SK-N-SH (cell line): ENCODE data around the gene LRMDA. TPM values are rescaled to one million over a fixed set of nuclear protein-coding genes. Genes with fewer than 3 reads are reported as not detected.
"Not testable (repeated sequence)": the region's sequence is repeated elsewhere in the genome, so short reads cannot be mapped to it uniquely, and the experiment has no call there.

Source experiments
- CTCF ChIA-PET: fragments of 300-600, 350-600 bp; formaldehyde crosslinking; extraction: SDS; loops from one replicate; lab custom pipeline; 2021; lab: Yijun Ruan, JAX
- POLR2A ChIA-PET: fragments of 350-600 bp; sonication (Branson Sonifier 250); formaldehyde crosslinking; extraction: SDS; loops from one replicate; lab custom pipeline; 2020; ENCODE audit warnings: antibody characterized with exemption, inconsistent platforms; lab: Yijun Ruan, JAX
- DNase-seq: peaks from one replicate; pipeline ENCODE4 v3.0.0; 2012
- H2AFZ ChIP-seq: fragments of 200-600 bp; sonication (generic); 2 replicates; pipeline ENCODE4 v1.8.1; 2016; ENCODE audit warnings: antibody characterized with exemption, mild to moderate bottlenecking, low read depth
- H3F3A ChIP-seq: fragments of 200-600 bp; sonication (generic); replicated peaks from 2 replicates; pipeline ENCODE3; 2016; ENCODE audit warnings: antibody characterized with exemption, mild to moderate bottlenecking; ENCODE audit not compliant: insufficient read depth
- H3K27ac ChIP-seq, 2 experiments: fragments of 200-500 bp in 1 of 2; fragments of 200-600 bp in 1 of 2; sonication (Bioruptor generic) in 1 of 2; sonication (generic), shearing (Covaris generic) in 1 of 2; 2 replicates each; pipeline versions ENCODE4 v1.5.1 to v1.6.1; 2014 to 2016; ENCODE audit warnings: low read depth in 2 of 2, inconsistent platforms in 1 of 2, low read length in 1 of 2, mild to moderate bottlenecking in 1 of 2, mixed read lengths in 1 of 2
- H3K27me3 ChIP-seq: fragments of 200-600 bp; sonication (generic), shearing (Covaris generic); 2 replicates; pipeline ENCODE4 v1.6.1; 2016; ENCODE audit warnings: mixed run types; ENCODE audit not compliant: insufficient read depth
- H3K36me3 ChIP-seq, 2 experiments: fragments of 200-500 bp in 1 of 2; fragments of 200-600 bp in 1 of 2; sonication (Bioruptor generic) in 1 of 2; sonication (generic) in 1 of 2; replicated peaks in 1 of 2; 2 replicates each; pipeline versions ENCODE3 to v1.5.1; 2014 to 2016; ENCODE audit warnings: low read length in 1 of 2, mild to moderate bottlenecking in 1 of 2; ENCODE audit not compliant: insufficient read depth in 2 of 2, control insufficient read depth in 1 of 2
- H3K4me1 ChIP-seq, 2 experiments: fragments of 200-500 bp in 1 of 2; fragments of 200-600 bp in 1 of 2; sonication (Bioruptor generic) in 1 of 2; sonication (generic), shearing (Covaris generic) in 1 of 2; 2 replicates each; pipeline versions ENCODE4 v1.5.1 to v1.6.1; 2014 to 2016; ENCODE audit warnings: low read depth in 1 of 2, low read length in 1 of 2, mixed run types in 1 of 2; ENCODE audit not compliant: insufficient read depth in 2 of 2, control insufficient read depth in 1 of 2
- H3K4me2 ChIP-seq: fragments of 200-600 bp; sonication (generic), shearing (Covaris generic); 2 replicates; pipeline ENCODE4 v1.6.1; 2017; ENCODE audit warnings: mixed run types
- H3K4me3 ChIP-seq, 2 experiments: fragments of 200-500 bp in 1 of 2; fragments of 200-600 bp in 1 of 2; sonication (Bioruptor generic) in 1 of 2; sonication (generic), shearing (Covaris generic) in 1 of 2; 2 replicates each; pipeline versions ENCODE4 v1.5.1 to v1.8.1; 2014 to 2016; ENCODE audit warnings: low read depth in 2 of 2, inconsistent platforms in 1 of 2, low read length in 1 of 2, mild to moderate bottlenecking in 1 of 2, mixed read lengths in 1 of 2, moderate library complexity in 1 of 2
- H3K79me2 ChIP-seq: fragments of 200-600 bp; sonication (generic); 2 replicates; pipeline ENCODE4 v1.8.1; 2017; ENCODE audit warnings: mild to moderate bottlenecking; ENCODE audit not compliant: insufficient read depth
- H3K9ac ChIP-seq: fragments of 200-600 bp; sonication (generic); 2 replicates; pipeline ENCODE4 v1.6.1; 2017; ENCODE audit warnings: mixed run types
- H3K9me2 ChIP-seq: fragments of 200-600 bp; sonication (generic); 2 replicates; pipeline ENCODE4 v1.6.1; 2017; ENCODE audit warnings: mixed run types
- H3K9me3 ChIP-seq: fragments of 200-600 bp; sonication (generic); 2 replicates; pipeline ENCODE4 v1.6.1; 2017; ENCODE audit warnings: mixed run types, mild to moderate bottlenecking, moderate library complexity
- H4K20me1 ChIP-seq: fragments of 200-600 bp; sonication (generic); 2 replicates; pipeline ENCODE4 v1.6.1; 2017; ENCODE audit warnings: mild to moderate bottlenecking, mixed run types; ENCODE audit not compliant: insufficient read depth
- ELF1 ChIP-seq: IDR thresholded peaks from 2 replicates; pipeline ENCODE4 v1.4.0; 2012
- EP300 ChIP-seq, 2 experiments: IDR thresholded peaks; 2 replicates each; pipeline versions ENCODE4 v1.4.0 to v1.6.1; 2012; ENCODE audit warnings: borderline replicate concordance in 1 of 2, low read depth in 1 of 2, low read length in 1 of 2
- EZH2phosphoT487 ChIP-seq: fragments of 200-600 bp; sonication (generic); IDR thresholded peaks from 2 replicates; pipeline ENCODE4 v1.6.1; 2017; ENCODE audit warnings: low read depth, mixed run types, mild to moderate bottlenecking, antibody characterized with exemption, moderate library complexity, borderline replicate concordance
- FOXM1 ChIP-seq: IDR thresholded peaks from 2 replicates; pipeline ENCODE4 v1.4.0; 2012; ENCODE audit warnings: low read depth, mild to moderate bottlenecking
- IRF3 ChIP-seq: fragments of 150-350 bp; IDR thresholded peaks from 2 replicates; pipeline ENCODE4 v1.6.1; 2016; ENCODE audit warnings: mild to moderate bottlenecking, low read depth, low read length
- JUND ChIP-seq: IDR thresholded peaks from 2 replicates; pipeline ENCODE4 v1.4.0; 2012
- MEF2A ChIP-seq: IDR thresholded peaks from 2 replicates; pipeline ENCODE4 v1.4.0; 2012; ENCODE audit warnings: low read depth, borderline replicate concordance
- NRF1 ChIP-seq: IDR thresholded peaks from 2 replicates; pipeline ENCODE4 v1.6.1; 2012; ENCODE audit warnings: low read depth, mild to moderate bottlenecking, low read length
- PBX3 ChIP-seq: IDR thresholded peaks from 2 replicates; pipeline ENCODE4; 2012
- POLR2AphosphoS5 ChIP-seq: IDR thresholded peaks from 2 replicates; pipeline ENCODE4 v1.6.1; 2012; ENCODE audit warnings: low read depth, low read length
- RCOR1 ChIP-seq: fragments of 150-350 bp; IDR thresholded peaks from 2 replicates; pipeline ENCODE4 v1.6.1; 2017; ENCODE audit warnings: antibody characterized with exemption, low read length
- RFX5 ChIP-seq: IDR thresholded peaks from 2 replicates; pipeline ENCODE4 v1.6.1; 2012; ENCODE audit warnings: mild to moderate bottlenecking, improper control_type of control experiment, low read length
- RXRA ChIP-seq: IDR thresholded peaks from 2 replicates; pipeline ENCODE4 v1.4.0; 2012; ENCODE audit warnings: low read depth, mild to moderate bottlenecking, borderline replicate concordance
- SIN3A ChIP-seq: IDR thresholded peaks from 2 replicates; pipeline ENCODE4 v1.6.1; 2012; ENCODE audit warnings: low read depth, mild to moderate bottlenecking, low read length, moderate library complexity, borderline replicate concordance
- SMC3 ChIP-seq: IDR thresholded peaks from 2 replicates; pipeline ENCODE4 v1.6.1; 2012; ENCODE audit warnings: low read depth, low read length, improper control_type of control experiment
- TCF12 ChIP-seq: IDR thresholded peaks from 2 replicates; pipeline ENCODE4 v1.4.0; 2012
- TEAD4 ChIP-seq: IDR thresholded peaks from 2 replicates; pipeline ENCODE4 v1.4.0; 2012; ENCODE audit warnings: mild to moderate bottlenecking, borderline replicate concordance; ENCODE audit not compliant: insufficient read depth
- YY1 ChIP-seq: IDR thresholded peaks from 2 replicates; pipeline ENCODE4 v1.4.0; 2012; ENCODE audit warnings: low read depth, mild to moderate bottlenecking
- ZBTB33 ChIP-seq: IDR thresholded peaks from 2 replicates; pipeline ENCODE4 v1.4.0; 2012; ENCODE audit warnings: low read depth, borderline replicate concordance
- WGBS: methylation state at CpG from one replicate; pipeline ENCODE4 v1.1.6; 2017; ENCODE audit warnings: low lambda C conversion rate; 5-methylcytosine and 5-hydroxymethylcytosine counted together
- polyA plus RNA-seq, 3 experiments: library from polyadenylated mRNA; depleted of rRNA; stranded (reverse); fragments of >200 nt; gene quantifications; 2 replicates each; pipeline ENCODE4 v1.2.3, GENCODE V29; 2012

LRMDA gene
- polyA plus RNA-seq, 1 of the 3 experiments (the other 2 are of a cell fraction): 0.95 TPM

GRCh38 chr10:76582531-76582930 is 1151.1 kb downstream of the LRMDA start (continued):
- no peak for TF ChIP-seq RFX5

GRCh38 chr10:76583711-76584161 is 1152.3 kb downstream of the LRMDA start:
- Histone ChIP-seq H4K20me1 (no peaks in the 10 kb centered on the region), H3K4me3 (no peak overlapping the region), H3F3A (peaks cover 5% of the 10 kb centered on the region), H3K9ac (no peak overlapping the region), H2AFZ (peak overlapping the region; percentile 15; the same call in 1 of the 2 replicates), H3K4me1 (no peaks in the 10 kb centered on the region; a peak in 1 of 4 replicates), H3K27ac (peak overlapping the region; percentile 25 to 42; a peak in 3 of 4 replicates), H3K27me3 (no peaks in the 10 kb centered on the region), H3K79me2 (no peaks in the 10 kb centered on the region), H3K36me3 (no peaks in the 10 kb centered on the region), H3K9me2 (no peaks in the 10 kb centered on the region), H3K4me2 (peak overlapping the region; percentile 34), H3K9me3 (no peaks in the 10 kb centered on the region)
- TF ChIP-seq SMC3 (no peak), PBX3 (peak; percentile 68), RCOR1 (no peak), RXRA (no peak), EP300 (IDR thresholded peaks at IDR 0.05; ENCODE audit: borderline replicate concordance in 1 of 2, low read depth in 1 of 2, low read length in 1 of 2) (peak in 1 of 2 experiments; percentile 17; a peak in 1 of 4 replicates), ZBTB33 (no peak), IRF3 (no peak), TCF12 (peak; percentile 40), FOXM1 (no peak), RFX5 (no peak), TEAD4 (peak; percentile 70; the same call in 1 of the 2 replicates), SIN3A (no peak), YY1 (no peak), JUND (peak; percentile 19; the same call in 1 of the 2 replicates), ELF1 (no peak), NRF1 (no peak), EZH2phosphoT487 (no peak), MEF2A (0 out of 2 replicates have a peak, but pooled peaks have one; percentile 24), POLR2AphosphoS5 (no peak)
- ChIA-PET POLR2A (no interaction called here), CTCF (no interaction called here)
- 25% methylated on average over 3 of the region's 3 CpGs for WGBS
- no peak for DNase-seq

GRCh38 chr10:76584466-76584865 is 1153.0 kb downstream of the LRMDA start:
- H2AFZ ChIP-seq, H3F3A ChIP-seq, H3K79me2 ChIP-seq, H3K9ac ChIP-seq, H3K9me2 ChIP-seq, DNase-seq, POLR2A ChIA-PET, CTCF ChIA-PET, H3K27me3 ChIP-seq, H4K20me1 ChIP-seq, H3K36me3 ChIP-seq, H3K4me3 ChIP-seq, H3K9me3 ChIP-seq, H3K4me1 ChIP-seq: not testable (repeated sequence)
- WGBS: 84% methylated on average over 9 of the region's 9 CpGs
- 0 out of 4 replicates have a peak overlapping the region, but pooled peaks of 1 of the 2 experiments have one; percentile 42 for H3K27ac ChIP-seq
- peak overlapping the region; percentile 34; the same call in 1 of the 2 replicates for H3K4me2 ChIP-seq
